SIG-M5 treated with dmso at 0.1 percent for 504 hours (cell line): ENCODE measurements around the gene CEP72.
"Not testable (repeated sequence)": the region's sequence is repeated elsewhere in the genome, so short reads cannot be mapped to it uniquely, and the experiment has no call there.

ENCODE experiments used
- DNase-seq: peaks from one replicate; lab custom pipeline; 2025; ENCODE audit not compliant: unreplicated experiment; lab: John Stamatoyannopoulos, UW

CEP72 gene

DNA sequence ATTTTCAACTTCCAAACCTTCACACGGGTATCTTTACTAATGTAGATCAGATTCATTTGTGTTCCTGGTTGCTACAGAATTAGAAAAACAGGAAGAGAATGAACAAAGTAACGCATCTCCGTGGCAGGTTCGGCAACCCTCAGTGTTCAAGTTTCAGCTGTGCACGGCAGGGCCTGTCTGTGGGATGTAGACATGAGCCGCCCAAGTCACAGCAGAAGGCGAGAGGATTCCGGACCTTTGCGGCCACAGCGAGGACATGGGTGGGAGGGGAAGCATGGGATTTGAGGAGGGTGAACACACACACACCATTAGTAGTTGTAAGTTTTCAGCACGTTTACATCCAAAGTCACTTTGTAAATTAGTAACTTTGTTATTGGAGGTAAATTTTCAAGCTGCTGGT is 31.7 kb upstream of the CEP72 start:
- no peak for DNase-seq

DNA sequence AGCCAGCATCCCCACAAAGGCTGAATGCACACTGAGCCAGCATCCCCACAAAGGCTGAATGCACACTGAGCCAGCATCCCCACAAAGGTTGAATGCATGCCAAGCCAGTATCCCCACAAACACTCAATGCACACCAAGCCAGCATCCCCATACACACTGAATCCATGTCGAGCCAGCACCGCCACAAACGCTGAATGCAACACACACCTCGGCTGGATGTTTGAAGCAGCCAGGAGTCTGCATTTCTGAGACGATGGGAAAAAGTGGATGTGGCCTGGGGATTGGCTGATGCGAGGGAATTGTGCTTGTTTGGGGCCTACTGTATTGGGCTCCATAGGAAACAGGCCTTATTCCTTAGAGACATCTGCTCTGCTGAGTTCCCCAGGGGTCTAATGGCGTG is 30.9 kb upstream of the CEP72 start:
- DNase-seq: no peak

DNA sequence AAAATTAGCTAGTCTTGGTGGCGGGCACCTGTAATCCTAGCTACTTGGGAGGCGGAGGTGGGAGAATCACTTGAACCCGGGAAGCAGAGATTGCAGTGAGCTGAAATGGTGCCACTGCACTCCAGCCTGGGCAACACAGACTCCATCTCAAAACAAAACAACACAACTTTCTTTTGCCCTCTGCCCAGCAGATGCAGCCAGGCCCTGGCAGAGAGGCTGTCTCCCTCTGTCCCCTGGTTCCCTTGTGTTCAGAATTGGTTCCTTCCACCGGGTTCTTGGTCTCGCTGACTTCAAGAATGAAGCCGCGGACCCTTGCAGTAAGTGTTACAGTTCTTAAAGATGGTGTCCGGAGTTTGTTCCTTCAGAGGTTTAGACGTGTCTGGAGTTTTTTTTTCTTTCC is 30.2 kb upstream of the CEP72 start:
- DNase-seq: no peak

DNA sequence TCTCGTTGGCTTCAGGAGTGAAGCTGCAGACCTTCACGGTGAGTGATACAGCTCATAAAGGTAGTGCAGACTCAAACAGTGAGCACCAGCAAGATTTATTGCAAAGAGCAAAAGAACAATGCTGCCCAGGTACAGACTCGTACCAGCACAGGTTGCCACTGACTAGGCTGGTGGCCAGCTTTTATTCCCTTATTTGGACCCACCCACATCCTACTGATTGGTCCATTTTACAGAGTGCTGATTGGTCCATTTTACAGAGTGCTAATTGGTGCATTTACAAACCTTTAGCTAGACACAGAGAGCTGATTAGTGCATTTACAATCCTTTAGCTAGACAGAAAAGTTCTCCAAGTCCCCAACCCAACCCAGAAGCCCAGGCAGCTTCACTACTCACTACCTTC is 29.7 kb upstream of the CEP72 start:
- not testable (repeated sequence) for DNase-seq

DNA sequence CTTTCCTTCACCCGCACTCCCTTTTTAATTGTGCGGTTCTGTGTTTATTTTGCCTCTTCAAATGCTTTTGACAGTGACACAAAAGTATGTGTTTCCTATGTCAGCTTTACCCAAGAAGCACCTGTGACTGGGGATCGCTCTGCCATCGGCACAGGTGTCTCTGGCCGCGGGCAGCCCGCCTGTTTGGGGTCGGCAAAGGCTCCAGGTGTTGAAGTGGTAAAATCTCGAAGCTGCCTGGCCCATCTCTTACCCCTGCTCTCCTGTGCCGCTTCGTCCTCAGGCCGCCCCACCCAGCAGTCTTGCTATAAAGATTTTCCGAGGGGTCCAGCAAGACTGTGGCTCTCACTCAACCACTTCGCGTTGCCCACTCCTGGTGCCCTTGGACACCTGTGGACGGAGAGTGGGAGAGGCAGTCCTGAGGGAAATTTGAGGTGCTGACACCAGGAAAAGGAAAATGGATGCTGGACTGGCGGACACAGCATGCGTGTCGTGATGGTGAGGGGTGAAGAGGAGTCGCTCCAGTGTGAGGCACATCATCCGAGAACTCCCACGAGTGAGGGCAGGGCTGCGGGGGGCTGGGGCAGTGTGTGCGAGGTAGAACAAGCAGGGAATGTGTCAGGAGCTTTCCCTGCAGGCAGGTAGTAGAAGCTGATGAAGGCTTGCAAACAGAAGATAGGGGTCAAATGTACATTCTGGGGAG is 29.1 kb upstream of the CEP72 start:
- no peak for DNase-seq

DNA sequence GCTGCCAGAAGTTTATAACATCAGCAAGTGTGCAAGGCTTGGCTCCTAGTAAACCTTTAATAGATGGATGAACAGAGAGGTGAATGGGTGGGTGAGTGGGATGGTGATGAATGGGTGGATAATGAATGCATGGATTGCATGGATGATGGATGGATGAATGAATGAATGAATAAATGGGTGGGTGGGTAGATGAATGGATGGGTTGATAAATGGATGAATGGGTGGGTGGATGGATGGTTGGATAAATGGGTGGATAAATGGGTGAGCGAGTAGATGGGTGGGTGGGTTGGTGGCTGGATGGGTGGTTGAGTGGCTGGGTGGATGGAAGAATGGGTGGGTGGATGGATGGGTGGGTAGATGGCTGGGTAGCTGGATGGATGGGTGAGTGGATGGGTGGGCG is 28.5 kb upstream of the CEP72 start:
- no peak for DNase-seq

DNA sequence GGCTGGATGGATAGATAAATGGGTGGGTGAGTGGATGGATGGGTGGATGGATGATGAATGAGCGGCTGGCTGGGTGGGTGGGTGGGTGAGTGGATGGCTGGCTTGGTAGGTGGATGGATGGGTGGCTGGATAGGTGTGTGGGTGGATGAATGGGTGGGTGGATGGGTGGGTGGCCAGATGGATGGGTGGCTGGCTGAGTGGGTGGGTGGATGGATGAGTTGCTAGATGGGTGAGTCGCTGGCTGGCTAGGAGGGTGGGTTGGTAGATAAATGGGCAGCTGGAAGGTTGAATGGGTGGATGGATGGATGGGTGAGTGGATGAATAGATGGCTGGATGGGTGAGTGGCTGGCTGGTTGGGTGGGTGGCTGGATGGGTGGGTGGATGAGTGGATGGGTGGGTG is 27.9 kb upstream of the CEP72 start:
- DNase-seq: no peak

DNA sequence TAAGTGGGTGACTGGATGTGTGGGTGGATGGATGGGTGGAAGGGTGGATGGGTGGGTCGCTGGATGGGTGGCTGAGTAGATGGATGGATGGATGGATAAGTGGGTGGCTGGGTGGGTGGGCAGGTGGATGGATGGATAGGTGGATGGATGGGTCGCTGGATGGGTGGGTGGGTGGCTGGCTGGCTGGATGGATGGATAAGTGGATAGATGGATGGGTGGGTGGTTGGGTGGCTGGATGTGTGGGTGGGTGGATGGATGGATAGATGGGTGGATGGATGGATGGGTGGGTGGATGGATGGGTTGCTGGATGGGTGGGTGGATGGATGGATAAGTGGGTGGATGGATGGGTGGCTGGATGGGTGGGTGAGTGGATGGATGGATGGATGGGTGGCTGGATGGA is 27.3 kb upstream of the CEP72 start:
- DNase-seq: no peak

DNA sequence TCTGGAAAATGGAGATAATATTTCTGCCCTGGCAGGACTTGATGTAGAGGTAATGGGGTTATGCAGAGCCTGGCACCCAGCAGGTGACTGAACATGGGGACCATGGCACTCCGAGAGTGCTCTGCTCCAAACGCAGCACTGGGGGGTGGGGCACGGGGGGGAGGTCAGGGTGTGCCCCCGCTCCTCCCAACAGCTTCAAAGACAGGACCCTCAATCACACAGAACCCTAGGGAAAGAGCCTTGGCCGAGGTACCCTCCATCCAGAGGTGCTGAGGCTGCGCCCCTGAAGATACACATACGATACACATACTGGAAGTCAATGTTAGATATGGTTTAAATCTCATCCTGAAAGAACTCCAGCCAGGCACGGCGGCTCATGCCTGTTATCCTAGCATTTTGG is 26.6 kb upstream of the CEP72 start:
- no peak for DNase-seq

DNA sequence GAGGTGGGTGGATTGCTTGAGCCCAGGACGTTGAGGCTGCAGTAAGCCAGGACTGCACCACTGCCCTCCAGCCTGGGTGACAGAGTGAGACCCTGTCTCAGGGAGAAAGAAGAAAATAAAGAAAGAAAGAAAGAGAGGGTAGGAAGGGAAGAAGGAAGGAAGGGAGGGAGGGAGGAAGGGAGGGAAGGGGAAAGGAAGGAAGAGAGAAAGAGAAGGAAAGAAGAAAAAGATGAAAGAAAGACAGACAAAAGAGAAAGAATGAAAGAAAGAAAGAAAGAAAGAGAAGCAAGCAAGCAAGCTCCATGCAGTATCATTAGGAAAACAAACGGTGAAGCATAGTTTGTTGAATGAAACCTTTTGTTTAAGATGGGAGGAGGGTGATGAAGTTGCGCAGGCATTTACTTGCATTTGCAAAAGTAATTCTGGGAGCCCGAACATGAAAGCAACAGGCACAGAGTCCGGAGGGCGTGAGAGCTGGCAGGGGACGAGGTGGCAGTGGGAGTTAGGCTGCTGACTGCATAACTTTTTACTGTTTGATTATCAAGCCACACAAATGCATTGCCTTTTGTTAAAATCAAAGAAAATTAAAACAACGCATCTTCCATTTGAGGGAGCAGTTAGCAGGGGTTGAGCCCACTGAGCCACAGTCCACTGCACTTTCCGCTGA is 26.0 kb upstream of the CEP72 start:
- no peak for DNase-seq

DNA sequence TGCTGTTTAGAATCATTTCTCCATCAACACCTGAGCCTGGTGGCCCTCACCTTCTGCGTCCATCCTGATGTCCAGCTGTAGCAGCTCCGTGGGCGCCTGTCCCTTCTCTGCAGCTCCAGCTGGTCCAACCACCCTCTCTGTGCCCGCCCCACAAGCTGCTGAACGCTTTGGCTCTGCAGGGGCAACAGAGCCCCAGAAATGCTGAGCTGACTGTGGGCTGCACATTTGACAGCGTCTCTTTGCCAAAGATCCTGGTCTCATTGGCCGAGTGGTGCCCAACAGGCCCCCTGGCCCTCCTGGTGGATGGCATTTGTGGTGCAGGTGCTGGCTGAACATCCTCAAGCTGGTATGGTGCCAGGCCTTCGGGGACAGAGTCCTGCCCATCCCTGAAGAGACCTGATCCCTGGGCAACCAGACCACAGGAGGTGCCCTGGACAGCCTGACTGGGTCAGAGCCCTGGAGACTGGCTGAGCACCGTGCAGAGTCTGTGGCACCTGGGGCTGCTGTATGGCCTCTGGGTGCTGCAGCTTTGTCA is 25.3 kb upstream of the CEP72 start:
- DNase-seq: no peak

DNA sequence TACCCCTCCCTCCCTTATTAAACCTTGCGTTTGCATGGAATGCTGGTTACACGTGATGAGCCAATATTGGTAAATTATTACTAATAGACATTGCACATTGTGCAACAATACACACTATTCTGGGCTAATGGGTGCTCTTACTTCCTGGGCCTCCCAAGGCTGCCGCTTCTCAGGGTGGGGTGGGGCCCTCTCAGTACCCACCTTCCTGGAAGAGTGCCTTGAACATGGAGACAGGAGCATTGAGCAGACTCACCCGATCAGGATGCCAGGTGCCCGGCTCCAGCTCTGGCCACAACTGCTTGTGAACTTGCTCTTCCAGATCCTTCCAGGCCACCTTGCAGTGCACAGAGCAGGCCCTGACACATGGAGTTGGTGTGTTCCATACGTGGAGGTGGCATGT is 24.7 kb upstream of the CEP72 start:
- DNase-seq: no peak

DNA sequence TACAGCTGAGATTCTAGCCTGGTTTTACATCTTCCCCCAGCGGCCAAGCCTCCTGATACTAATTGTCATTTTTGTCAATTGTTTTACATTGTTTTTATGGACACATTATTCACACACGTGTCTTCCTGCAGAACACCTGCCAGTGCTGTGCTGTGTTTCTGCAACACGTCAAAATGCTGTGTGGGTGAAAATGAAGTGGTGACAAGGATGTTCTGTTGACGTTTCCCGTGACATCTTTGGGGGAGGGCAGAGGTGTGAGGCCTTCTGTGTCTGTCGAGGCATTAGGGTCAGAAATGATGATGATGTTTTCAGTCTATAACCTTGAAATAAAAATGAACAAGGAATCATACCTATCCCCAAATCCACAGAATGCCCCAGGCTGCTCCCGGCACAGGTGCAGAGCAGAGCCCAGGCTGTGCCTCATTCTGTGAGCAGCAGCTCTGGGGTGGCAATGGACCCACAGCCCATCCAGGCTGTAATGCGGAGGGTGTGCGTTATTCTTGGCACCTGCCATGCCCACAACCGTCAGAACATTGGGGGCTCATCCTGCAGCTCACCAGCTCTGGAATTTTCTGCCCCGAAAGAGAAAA is 23.6 kb upstream of the CEP72 start:
- no peak for DNase-seq

DNA sequence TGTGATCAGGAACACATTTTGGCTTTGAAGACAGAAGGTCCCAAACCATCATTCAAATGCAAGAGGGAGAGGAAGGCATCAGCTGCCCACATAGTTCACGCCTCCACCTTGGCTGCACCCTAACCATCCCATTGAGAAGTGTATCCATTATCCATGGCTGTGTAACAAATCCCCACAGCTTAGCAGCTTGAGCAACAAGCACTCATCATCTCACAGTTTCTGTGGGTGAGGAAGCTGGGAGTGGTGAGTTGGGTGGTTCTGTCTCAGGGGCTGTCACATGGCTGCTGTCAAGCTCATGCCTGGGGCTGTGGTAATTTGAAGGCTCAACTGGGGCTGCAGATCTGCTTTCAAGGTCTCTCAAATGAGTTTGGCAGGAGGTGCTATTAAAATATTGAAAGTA is 23.0 kb upstream of the CEP72 start:
- DNase-seq: no peak

DNA sequence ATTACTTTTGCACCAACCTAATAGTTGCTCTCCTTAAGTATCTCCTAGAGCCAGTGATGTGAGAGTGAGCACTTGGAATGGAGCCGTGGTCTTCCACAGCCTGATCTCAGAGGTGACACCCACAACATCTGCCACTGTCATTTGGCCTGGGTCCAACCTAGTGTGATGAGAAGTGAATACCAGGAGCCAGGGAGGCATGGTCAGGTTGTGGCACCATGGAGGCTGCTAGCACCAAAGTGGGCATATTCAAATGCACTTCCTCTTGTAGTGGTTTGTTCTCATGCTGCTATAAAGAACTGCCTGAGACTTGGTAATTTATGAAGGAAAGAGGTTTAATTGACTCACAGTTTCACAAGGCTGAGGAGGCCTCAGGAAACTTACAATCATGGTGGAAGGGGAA is 22.6 kb upstream of the CEP72 start:
- no peak for DNase-seq

DNA sequence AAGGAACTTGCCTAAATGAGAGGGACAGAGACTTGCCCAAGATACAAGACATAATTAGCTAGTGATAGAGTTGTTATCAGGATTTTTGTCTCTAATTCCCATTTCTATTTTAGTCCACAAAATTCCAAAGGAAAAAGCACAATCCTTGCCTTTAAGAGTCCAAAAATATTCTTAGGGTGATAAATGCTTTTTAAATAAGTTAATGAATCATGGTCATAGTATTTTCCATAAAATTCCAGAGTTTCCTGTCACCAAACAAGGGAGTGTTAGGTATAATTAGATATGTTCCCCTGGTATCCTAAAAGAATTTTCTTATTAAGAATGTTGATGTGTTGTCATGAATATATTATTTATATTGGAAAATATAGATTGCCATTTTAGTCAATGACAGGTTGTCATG is 21.8 kb upstream of the CEP72 start:
- no peak for DNase-seq

DNA sequence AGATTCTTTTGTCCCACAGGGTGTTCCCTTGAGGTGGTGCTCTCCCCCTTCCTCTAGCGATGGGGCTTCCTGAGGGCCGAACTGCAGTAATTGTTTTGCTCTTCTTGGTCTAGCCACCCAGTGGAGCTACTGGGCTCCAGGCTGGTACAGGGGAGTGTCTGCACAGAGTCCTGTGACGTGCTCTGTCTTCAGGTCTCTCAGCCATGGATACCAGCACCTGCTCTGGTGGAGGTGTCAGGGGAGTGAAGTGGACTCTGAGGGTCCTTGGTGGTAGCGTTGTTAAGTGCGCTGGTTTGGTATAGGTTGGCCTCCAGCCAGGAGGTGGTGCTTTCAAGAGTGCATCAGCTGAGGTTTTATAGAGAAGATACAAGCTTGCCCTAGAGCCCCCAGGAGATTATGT is 20.4 kb upstream of the CEP72 start:
- no peak for DNase-seq

DNA sequence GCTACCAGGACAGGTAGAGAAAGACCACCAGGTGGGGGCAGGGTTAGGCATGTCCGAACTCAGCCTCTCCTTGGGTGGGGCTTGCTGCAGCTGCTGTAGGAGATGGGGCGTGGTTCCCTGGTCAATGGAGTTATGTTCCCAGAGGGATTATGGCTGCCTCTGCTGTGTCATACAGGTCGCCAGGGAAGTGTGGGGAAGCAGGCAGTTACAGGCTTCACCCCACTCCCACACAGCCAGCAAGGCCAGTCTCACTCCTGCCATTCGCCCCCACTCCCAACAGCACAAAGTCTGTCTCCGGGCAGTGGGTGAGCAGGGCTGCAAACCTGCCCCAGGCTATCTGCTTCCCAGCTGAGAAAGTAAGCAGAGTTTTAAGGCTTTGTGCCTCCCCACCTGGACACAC is 20.0 kb upstream of the CEP72 start:
- no peak for DNase-seq

DNA sequence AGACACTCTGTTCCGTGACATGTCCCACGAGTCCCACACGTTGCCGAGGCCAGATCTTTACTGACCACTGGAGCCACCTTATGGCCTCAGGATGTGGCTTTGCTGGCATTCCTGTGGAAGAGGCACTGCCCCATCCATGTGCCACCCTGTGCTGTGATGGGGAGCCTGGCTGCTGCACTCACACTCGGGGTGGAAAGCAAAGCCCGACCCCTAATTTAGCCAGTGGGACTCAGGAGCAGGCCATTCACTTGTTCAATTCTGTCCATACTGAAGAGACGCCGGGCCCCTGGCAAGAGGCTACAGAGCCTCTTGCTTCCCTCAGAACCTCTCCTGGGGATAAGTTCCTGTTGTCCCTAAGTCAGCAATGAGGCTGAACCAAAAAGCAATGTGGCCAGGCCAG is 18.6 kb upstream of the CEP72 start:
- no peak for DNase-seq

DNA sequence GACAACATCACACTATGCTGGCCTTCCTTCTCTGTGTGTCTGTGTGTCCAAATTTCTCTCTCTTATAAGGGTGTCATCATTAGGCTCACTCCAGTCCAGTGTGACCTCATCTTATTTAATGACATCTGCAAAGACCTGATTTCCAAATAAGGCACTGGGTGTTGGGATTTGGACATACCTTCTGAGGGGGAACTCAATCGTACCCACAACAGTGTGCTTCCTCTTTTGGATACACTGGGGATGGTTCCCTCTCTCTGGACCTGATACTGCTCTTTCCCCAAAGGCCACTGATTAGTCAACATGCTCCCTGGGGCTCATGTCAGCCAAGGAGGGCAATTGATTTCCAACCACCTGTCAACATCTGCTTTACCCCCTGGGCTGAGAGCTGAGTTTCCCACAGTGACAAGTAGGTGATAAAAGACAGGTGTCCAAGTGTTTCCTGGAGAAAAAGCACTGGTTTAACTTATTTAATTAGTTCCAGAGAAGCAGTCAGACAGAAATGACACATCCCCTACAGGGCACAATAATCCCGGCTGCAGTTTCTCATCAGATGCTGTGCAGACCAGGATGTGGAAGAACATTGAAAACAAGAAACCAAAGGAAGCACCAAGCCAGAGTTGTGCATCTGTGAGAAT is 17.8 kb upstream of the CEP72 start:
- DNase-seq: peak; percentile 89

DNA sequence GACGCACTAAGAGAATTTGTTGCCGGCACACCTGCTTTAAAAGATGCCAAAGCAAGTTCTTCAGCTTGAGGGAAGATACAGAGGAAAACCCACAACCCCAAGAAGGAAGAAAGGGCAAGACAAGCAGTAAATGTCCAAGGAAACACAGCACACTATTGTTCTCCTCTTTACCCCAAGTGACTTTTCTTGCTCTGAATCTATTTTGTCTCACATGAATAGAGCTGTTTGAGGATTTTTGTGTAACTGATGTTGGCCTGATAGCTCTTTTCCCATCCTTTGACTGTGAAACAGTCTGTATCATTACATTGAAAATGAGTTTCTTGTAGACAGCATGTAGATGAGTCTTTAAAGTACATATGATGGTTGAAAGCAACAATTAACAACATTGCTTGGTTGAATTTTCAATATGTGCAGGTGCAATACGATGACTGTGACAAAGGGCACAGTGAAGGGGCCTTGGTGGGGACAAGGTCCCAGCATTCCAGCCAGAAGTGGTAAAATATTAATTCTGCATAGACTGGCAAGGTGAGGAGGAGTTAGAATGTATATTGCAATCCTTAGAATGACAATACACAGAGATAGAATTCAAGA is 16.8 kb upstream of the CEP72 start:
- no peak for DNase-seq
